ENCODE measurements around the gene PACRG. TPM values are rescaled to one million over a fixed set of nuclear protein-coding genes. Genes with fewer than 3 reads are reported as not detected.

The PACRG gene
- total and polyA plus RNA-seq, 2 of the 8 experiments (the other 6 are each of a cell fraction or from before 2014, with no cell fraction given), result 0.44 to 0.54 TPM

- H3K14ac ChIP-seq (ENCODE audit: insufficient read length), result no peak overlapping the region
- H2BK12ac ChIP-seq (ENCODE audit: low read depth, low read length), result peak overlapping the region; percentile 44; the same call in 1 of the 2 replicates
- TF ChIP-seq TAF1 (IDR thresholded peaks at IDR 0.05; ENCODE audit: low read depth, low read length), result no peak
- no peak for TF ChIP-seq CHD1 (IDR thresholded peaks at IDR 0.05; ENCODE audit: low read depth, low read length)
- no peak for TF ChIP-seq CHD2 (IDR thresholded peaks at IDR 0.05; ENCODE audit: low read length)
- TF ChIP-seq RBBP5 (IDR thresholded peaks at IDR 0.05; ENCODE audit: borderline replicate concordance, low read depth, low read length), result no peak
- no peak for TF ChIP-seq POU5F1 (IDR thresholded peaks at IDR 0.05; ENCODE audit: low read depth, low read length)
- no peak for TF ChIP-seq BACH1 (IDR thresholded peaks at IDR 0.05; ENCODE audit: low read length)
- no peak for TF ChIP-seq SIN3A (conservative IDR thresholded peaks at IDR 0.05 in 1 of 2, IDR thresholded peaks at IDR 0.05 in 1 of 2; ENCODE audit: low read depth in 1 of 2, low read length in 2 of 2)
- TF ChIP-seq KDM5A (IDR thresholded peaks at IDR 0.05; ENCODE audit: low read length), result no peak
- no peak overlapping the region for H2BK5ac ChIP-seq (ENCODE audit: low read depth, low read length)
- no peak overlapping the region for H4K91ac ChIP-seq (replicated peaks; ENCODE audit: insufficient read length, low read length)
- no peak overlapping the region for H2AK5ac ChIP-seq (ENCODE audit: low read depth, low read length)
- no peak overlapping the region for H2AFZ ChIP-seq (ENCODE audit: low read length)
- H2BK120ac ChIP-seq (replicated peaks; ENCODE audit: low read depth, low read length), result no peak overlapping the region
- POLR2A ChIA-PET (ENCODE audit: partially characterized antibody), result no interaction called here
- no peak overlapping the region for H3K56ac ChIP-seq (replicated peaks; ENCODE audit: insufficient read length, low read depth, low read length)
- H4K20me1 ChIP-seq (replicated peaks in 1 of 2; ENCODE audit: control insufficient read depth in 1 of 2, insufficient read depth in 2 of 2, low read length in 2 of 2), result no peaks in the 10 kb centered on the region
- H2BK20ac ChIP-seq (ENCODE audit: low read length), result no peak overlapping the region
- H3K23me2 ChIP-seq (ENCODE audit: low read depth, low read length), result peaks cover 9% of the 10 kb centered on the region; the same call in 1 of the 2 replicates
- no peaks in the 10 kb centered on the region for H3K9me3 ChIP-seq (ENCODE audit: insufficient read depth in 2 of 2, low read depth in 1 of 2, low read length in 1 of 2)
- peak overlapping the region; percentile 40; the same call in 1 of the 2 replicates for H3K18ac ChIP-seq (ENCODE audit: extremely low read depth, low read length)
- no peak overlapping the region for H4K5ac ChIP-seq (ENCODE audit: insufficient read length, low read depth, low read length)
- no peak overlapping the region for H3K4ac ChIP-seq (replicated peaks; ENCODE audit: insufficient read length, low read depth, low read length)
- CTCF ChIA-PET (ENCODE audit: partially characterized antibody), result interaction anchor here (0.7 to 1.7 kb wide), 2 partner anchors 17 to 100 kb away, joined by 4 read pairs; no protein-coding TSS in a partner anchor
- no peak overlapping the region for H3K23ac ChIP-seq (ENCODE audit: insufficient read length)
- H3K36me3 ChIP-seq (ENCODE audit: control insufficient read depth in 2 of 4, insufficient read depth in 4 of 4, low read length in 3 of 4), result no peaks in the 10 kb centered on the region
- H3K9ac ChIP-seq (replicated peaks in 1 of 4; ENCODE audit: extremely low read depth in 1 of 4, low read depth in 3 of 4, low read length in 3 of 4), result no peak overlapping the region
- H3K27ac ChIP-seq (ENCODE audit: low read depth, low read length), result no peak overlapping the region
- H4K8ac ChIP-seq (ENCODE audit: extremely low read depth, insufficient read depth, low read length), result no peak overlapping the region
- H3K27me3 ChIP-seq (replicated peaks in 1 of 4; ENCODE audit: control insufficient read depth in 3 of 4, extremely low read depth in 1 of 4, insufficient read depth in 3 of 4, low read length in 3 of 4), result peaks cover 7 to 11% (median 11%) of the 10 kb centered on the region in 4 experiments
- H3K4me1 ChIP-seq (replicated peaks in 1 of 4; ENCODE audit: control insufficient read depth in 3 of 4, insufficient read depth in 4 of 4, low read length in 3 of 4), result peaks cover 3 to 21% (median 20%) of the 10 kb centered on the region in 4 experiments
- 0 out of 2 replicates have a peak overlapping the region, but pooled peaks have one; percentile 19 for H2BK15ac ChIP-seq (ENCODE audit: low read length)
- FAIRE-seq (no peak), DNase-seq (ENCODE audit: low read depth in 1 of 2, low spot score in 2 of 2) (no peak)
- WGBS, 2 experiments (ENCODE audit: extremely low coverage in 1 of 2, insufficient coverage in 1 of 2, insufficient read length in 1 of 2, insufficient replicate concordance in 2 of 2, low coverage in 1 of 2, low lambda C conversion rate in 2 of 2, missing lambda C conversion rate in 1 of 2), result 87% methylated on average over 8 of the region's 8 CpGs; no CpG with 5 or more reads in 1 of the 2 experiments
- no peak overlapping the region for H3K4me2 ChIP-seq (ENCODE audit: insufficient read depth in 1 of 2, low read depth in 2 of 2, low read length in 2 of 2)
- no peaks in the 10 kb centered on the region for H3K79me2 ChIP-seq (ENCODE audit: control insufficient read depth in 1 of 2, insufficient read depth in 2 of 2, low read length in 2 of 2)
- no peak overlapping the region for H3K4me3 ChIP-seq (ENCODE audit: extremely low read depth in 1 of 4, insufficient read depth in 2 of 4, low read depth in 3 of 4, low read length in 4 of 4)
- H3K79me1 ChIP-seq (ENCODE audit: low read depth, low read length), result no peaks in the 10 kb centered on the region
Measured at GRCh38 chr6:163263196-163263595, 535.4 kb downstream of the PACRG start.
